Smooth muscle cell (in vitro differentiated cells): ENCODE measurements around the gene LCN2. TPM values are rescaled to one million over a fixed set of nuclear protein-coding genes. Genes with fewer than 3 reads are reported as not detected.

ENCODE experiments used
- DNase-seq: peaks from one replicate; lab custom pipeline; 2025; ENCODE audit not compliant: unreplicated experiment; lab: John Stamatoyannopoulos, UW
- H2AFZ ChIP-seq: fragments of 200-600 bp; sonication (generic); 2 replicates; pipeline ENCODE4 v1.6.0; 2016; ENCODE audit warnings: antibody characterized with exemption, low read depth, mild to moderate bottlenecking
- H3F3A ChIP-seq: fragments of 200-600 bp; sonication (generic); 2 replicates; pipeline ENCODE4 v1.6.0; 2017; ENCODE audit warnings: antibody characterized with exemption, low read depth
- H3K27ac ChIP-seq: fragments of 200-600 bp; sonication (generic); 2 replicates; pipeline ENCODE4 v1.5.1; 2016; ENCODE audit warnings: low read depth, mild to moderate bottlenecking
- H3K27me3 ChIP-seq: fragments of 200-600 bp; sonication (generic); 2 replicates; pipeline ENCODE4 v1.6.1; 2016; ENCODE audit warnings: low read depth, mild to moderate bottlenecking
- H3K36me3 ChIP-seq: fragments of 200-600 bp; sonication (generic); 2 replicates; pipeline ENCODE4 v1.5.1; 2016; ENCODE audit warnings: low read depth
- H3K4me1 ChIP-seq: fragments of 200-600 bp; sonication (generic); 2 replicates; pipeline ENCODE4 v1.5.1; 2016; ENCODE audit warnings: low read depth
- H3K4me2 ChIP-seq: fragments of 200-600 bp; sonication (generic); 2 replicates; pipeline ENCODE4 v1.6.0; 2016; ENCODE audit warnings: mild to moderate bottlenecking
- H3K4me3 ChIP-seq: fragments of 200-600 bp; sonication (generic); 2 replicates; pipeline ENCODE4 v1.5.1; 2016; ENCODE audit warnings: mild to moderate bottlenecking
- H3K79me2 ChIP-seq: fragments of 200-600 bp; sonication (generic); 2 replicates; pipeline ENCODE4 v1.6.0; 2016; ENCODE audit warnings: low read depth, mild to moderate bottlenecking
- H3K9ac ChIP-seq: fragments of 200-600 bp; sonication (generic); 2 replicates; pipeline ENCODE4 v1.6.0; 2016; ENCODE audit warnings: low read depth
- H3K9me3 ChIP-seq: fragments of 200-600 bp; sonication (generic); replicated peaks from 2 replicates; pipeline ENCODE4 v1.5.1; 2016; ENCODE audit warnings: low read depth
- H4K20me1 ChIP-seq: fragments of 200-600 bp; sonication (generic); 2 replicates; pipeline ENCODE4 v1.6.0; 2016; ENCODE audit warnings: low read depth
- WGBS: methylation state at CpG from one replicate; pipeline ENCODE4 v1.1.7; 2016; ENCODE audit warnings: low lambda C conversion rate; 5-methylcytosine and 5-hydroxymethylcytosine counted together
- polyA plus RNA-seq: library from polyadenylated mRNA; unstranded; fragments of >200 nt; fragmentation: Nextera tagmentation; extraction: Ambion mirVana; gene quantifications from 2 replicates; pipeline ENCODE4 v1.2.1, GENCODE V29; 2016
- total RNA-seq: library from RNA; depleted of rRNA; stranded (reverse); fragments of >200 nt; gene quantifications from 2 replicates; pipeline ENCODE4 v1.2.3, GENCODE V29; 2014
- TF ChIP-seq, protein P1 (sequence below): fragments of 200-600 bp; sonication (generic); IDR thresholded peaks from 2 replicates; pipeline ENCODE4 v1.5.1; 2017; ENCODE audit warnings: borderline replicate concordance, mild to moderate bottlenecking, antibody characterized with exemption; ENCODE audit not compliant: insufficient read depth, poor library complexity, severe bottlenecking

The LCN2 gene
- total and polyA plus RNA-seq, 2 experiments from 2014 or later: not detected

DNA sequence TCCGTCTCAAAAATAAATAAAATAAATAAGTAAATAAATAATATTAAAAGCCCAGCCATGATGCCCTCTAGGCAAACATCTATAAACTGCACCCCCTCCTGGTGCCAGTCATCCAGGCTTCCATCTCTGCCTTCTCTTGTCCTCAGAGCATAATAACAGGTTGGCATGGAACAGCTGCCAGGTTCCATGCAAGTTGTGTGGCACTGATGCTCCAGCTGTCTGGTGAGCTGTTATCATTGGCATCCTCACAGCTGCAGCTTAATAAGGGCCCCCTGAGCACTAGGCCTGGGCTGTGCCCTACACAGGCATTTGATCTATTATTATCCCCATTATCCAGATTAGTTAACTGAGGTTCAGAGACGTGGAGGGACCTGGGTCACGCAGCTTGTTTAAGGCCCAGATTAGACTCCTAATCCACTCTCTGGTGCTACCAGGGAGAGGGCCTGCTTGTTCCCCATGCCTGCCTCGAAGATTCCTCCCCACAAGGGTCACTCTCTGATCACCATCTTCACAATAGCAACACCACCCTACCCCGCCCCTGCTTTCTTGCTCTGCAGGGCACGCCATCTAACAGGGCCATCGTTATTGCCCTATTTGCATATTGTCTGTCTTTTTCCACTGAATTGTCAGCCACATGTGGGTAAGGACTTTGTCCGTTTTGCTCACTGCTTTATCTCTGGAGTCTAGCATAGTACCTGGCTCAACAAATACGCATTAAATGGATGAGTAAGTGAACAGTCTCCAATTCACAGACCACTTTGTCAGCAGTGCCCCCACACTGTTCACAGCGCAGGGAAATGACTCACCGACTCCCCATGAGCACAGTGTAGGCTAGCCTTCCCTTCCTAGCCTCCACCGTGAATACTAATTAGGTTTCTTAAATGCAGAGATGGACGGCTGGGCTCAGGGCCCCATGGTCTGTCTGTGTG, 52.5 kb downstream of the LCN2 start:
- WGBS: 58% methylated on average over 13 of the region's 13 CpGs
- Histone ChIP-seq H3F3A (peaks cover 8% of the 10 kb centered on the region), H3K79me2 (peaks cover 5% of the 10 kb centered on the region), H3K27me3 (no peaks in the 10 kb centered on the region), H3K4me2 (peak overlapping the region; percentile 92), H4K20me1 (peaks cover 18% of the 10 kb centered on the region), H3K27ac (peak overlapping the region; percentile 45), H3K36me3 (no peaks in the 10 kb centered on the region), H3K9me3 (no peaks in the 10 kb centered on the region), H3K4me1 (peaks cover 14% of the 10 kb centered on the region), H3K9ac (no peak overlapping the region), H3K4me3 (no peak overlapping the region), H2AFZ (no peak overlapping the region)
- TF ChIP-seq, protein P1, sequence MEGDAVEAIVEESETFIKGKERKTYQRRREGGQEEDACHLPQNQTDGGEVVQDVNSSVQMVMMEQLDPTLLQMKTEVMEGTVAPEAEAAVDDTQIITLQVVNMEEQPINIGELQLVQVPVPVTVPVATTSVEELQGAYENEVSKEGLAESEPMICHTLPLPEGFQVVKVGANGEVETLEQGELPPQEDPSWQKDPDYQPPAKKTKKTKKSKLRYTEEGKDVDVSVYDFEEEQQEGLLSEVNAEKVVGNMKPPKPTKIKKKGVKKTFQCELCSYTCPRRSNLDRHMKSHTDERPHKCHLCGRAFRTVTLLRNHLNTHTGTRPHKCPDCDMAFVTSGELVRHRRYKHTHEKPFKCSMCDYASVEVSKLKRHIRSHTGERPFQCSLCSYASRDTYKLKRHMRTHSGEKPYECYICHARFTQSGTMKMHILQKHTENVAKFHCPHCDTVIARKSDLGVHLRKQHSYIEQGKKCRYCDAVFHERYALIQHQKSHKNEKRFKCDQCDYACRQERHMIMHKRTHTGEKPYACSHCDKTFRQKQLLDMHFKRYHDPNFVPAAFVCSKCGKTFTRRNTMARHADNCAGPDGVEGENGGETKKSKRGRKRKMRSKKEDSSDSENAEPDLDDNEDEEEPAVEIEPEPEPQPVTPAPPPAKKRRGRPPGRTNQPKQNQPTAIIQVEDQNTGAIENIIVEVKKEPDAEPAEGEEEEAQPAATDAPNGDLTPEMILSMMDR: no peak
- DNase-seq: no peak

DNA sequence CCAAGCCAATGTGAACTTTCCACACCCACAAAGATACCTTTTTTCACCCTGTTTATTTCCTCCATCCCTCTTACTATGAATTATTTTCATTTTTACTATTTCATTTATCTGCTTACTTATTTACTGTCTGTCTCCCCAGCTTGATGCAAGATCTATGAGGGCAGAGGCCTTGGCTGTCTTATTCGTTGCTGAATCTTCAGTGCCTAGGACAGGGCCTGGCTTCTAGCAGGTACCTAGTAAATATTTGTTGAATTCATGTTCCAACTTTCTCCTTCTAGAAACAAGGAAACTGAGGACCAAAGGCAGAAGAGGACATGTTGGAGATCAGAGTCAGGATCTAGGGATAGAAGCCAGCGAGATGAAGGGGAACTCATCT, 53.4 kb downstream of the LCN2 start:
- H4K20me1 ChIP-seq: peaks cover 27% of the 10 kb centered on the region
- peak overlapping the region; percentile 45 for H3K27ac ChIP-seq
- no peak for DNase-seq
- no peaks in the 10 kb centered on the region for H3K36me3 ChIP-seq
- TF ChIP-seq, protein P1: no peak
- WGBS: 41% methylated on average over 2 of the region's 2 CpGs
- peak overlapping the region; percentile 92 for H3K4me2 ChIP-seq
- H3K27me3 ChIP-seq: no peaks in the 10 kb centered on the region
- no peaks in the 10 kb centered on the region for H3K9me3 ChIP-seq
- peaks cover 14% of the 10 kb centered on the region for H3K4me1 ChIP-seq
- no peak overlapping the region for H3K9ac ChIP-seq
- peak overlapping the region; percentile 89 for H3K4me3 ChIP-seq
- peaks cover 8% of the 10 kb centered on the region for H3F3A ChIP-seq
- H3K79me2 ChIP-seq: peaks cover 5% of the 10 kb centered on the region
- peak overlapping the region; percentile 75 for H2AFZ ChIP-seq

Other genes starting within 250 kb of the LCN2 start
- gene ST6GALNAC6, start 249.8 kb upstream of the LCN2 start, total RNA-seq: 34.3 and 36.4 TPM in 2 replicates
- 48.8 and 65.8 TPM in 2 replicates for gene ST6GALNAC6, start 249.8 kb upstream of the LCN2 start, polyA plus RNA-seq
- gene ST6GALNAC4, start 232.4 kb upstream of the LCN2 start, total RNA-seq: 5.3 and 22.5 TPM in 2 replicates
- gene ST6GALNAC4, start 232.4 kb upstream of the LCN2 start, polyA plus RNA-seq: 12.1 and 13.6 TPM in 2 replicates
- gene PIP5KL1, start 218.7 kb upstream of the LCN2 start, total RNA-seq: 1.1 and 9.2 TPM in 2 replicates
- 2.7 and 9.7 TPM in 2 replicates for gene PIP5KL1, start 218.7 kb upstream of the LCN2 start, polyA plus RNA-seq
- 23.6 and 26.0 TPM in 2 replicates for gene DPM2, start 211.6 kb upstream of the LCN2 start, total RNA-seq
- 68.5 and 72.8 TPM in 2 replicates for gene DPM2, start 211.6 kb upstream of the LCN2 start, polyA plus RNA-seq
- 9.2 and 21.2 TPM in 2 replicates for gene EEIG1, start 168.5 kb upstream of the LCN2 start, total RNA-seq
- gene EEIG1, start 168.5 kb upstream of the LCN2 start, polyA plus RNA-seq: 18.1 and 19.4 TPM in 2 replicates
- 3.8 and 5.2 TPM in 2 replicates for gene NAIF1, start 82.1 kb upstream of the LCN2 start, total RNA-seq
- 6.7 and 8.9 TPM in 2 replicates for gene NAIF1, start 82.1 kb upstream of the LCN2 start, polyA plus RNA-seq
- 15.7 and 20.6 TPM in 2 replicates for gene SLC25A25, start 81.2 kb upstream of the LCN2 start, total RNA-seq
- gene SLC25A25, start 81.2 kb upstream of the LCN2 start, polyA plus RNA-seq: 19.9 and 20.5 TPM in 2 replicates
- gene PTGES2, start 21.7 kb upstream of the LCN2 start, total RNA-seq: 20.7 and 31.5 TPM in 2 replicates
- gene PTGES2, start 21.7 kb upstream of the LCN2 start, polyA plus RNA-seq: 78.6 and 102 TPM in 2 replicates
- gene BBLN, start 10.8 kb downstream of the LCN2 start, total RNA-seq: 209 and 229 TPM in 2 replicates
- gene BBLN, start 10.8 kb downstream of the LCN2 start, polyA plus RNA-seq: 119 and 133 TPM in 2 replicates
- 23.5 and 24.2 TPM in 2 replicates for gene CIZ1, start 42.1 kb downstream of the LCN2 start, total RNA-seq
- gene CIZ1, start 42.1 kb downstream of the LCN2 start, polyA plus RNA-seq: 81.1 and 84.0 TPM in 2 replicates
- 25.3 and 29.7 TPM in 2 replicates for gene DNM1, start 53.9 kb downstream of the LCN2 start, total RNA-seq
- gene DNM1, start 53.9 kb downstream of the LCN2 start, polyA plus RNA-seq: 48.9 and 50.7 TPM in 2 replicates
- gene GOLGA2, start 126.6 kb downstream of the LCN2 start, total RNA-seq: 99.5 and 101 TPM in 2 replicates
- 55.4 and 70.1 TPM in 2 replicates for gene GOLGA2, start 126.6 kb downstream of the LCN2 start, polyA plus RNA-seq
- 41.0 and 47.1 TPM in 2 replicates for gene SWI5, start 126.8 kb downstream of the LCN2 start, total RNA-seq
- gene SWI5, start 126.8 kb downstream of the LCN2 start, polyA plus RNA-seq: 71.1 and 77.2 TPM in 2 replicates
- 5.2 and 9.0 TPM in 2 replicates for gene TRUB2, start 173.0 kb downstream of the LCN2 start, total RNA-seq
- 25.1 and 33.2 TPM in 2 replicates for gene TRUB2, start 173.0 kb downstream of the LCN2 start, polyA plus RNA-seq
- 16.7 and 23.5 TPM in 2 replicates for gene COQ4, start 173.4 kb downstream of the LCN2 start, total RNA-seq
- 37.5 and 51.0 TPM in 2 replicates for gene COQ4, start 173.4 kb downstream of the LCN2 start, polyA plus RNA-seq
- gene SLC27A4, start 191.1 kb downstream of the LCN2 start, total RNA-seq: 6.1 and 10.4 TPM in 2 replicates
- gene SLC27A4, start 191.1 kb downstream of the LCN2 start, polyA plus RNA-seq: 10.3 and 16.0 TPM in 2 replicates
- gene URM1, start 221.9 kb downstream of the LCN2 start, total RNA-seq: 27.1 and 27.3 TPM in 2 replicates
- 41.2 and 48.7 TPM in 2 replicates for gene URM1, start 221.9 kb downstream of the LCN2 start, polyA plus RNA-seq